ENCODE results near the gene SNAPC4. TPM values are rescaled to one million over a fixed set of nuclear protein-coding genes. Genes with fewer than 3 reads are reported as not detected.

Gene SNAPC4
- total and polyA plus RNA-seq, 9 of the 15 experiments (the other 6 are each of a cell fraction or from before 2014, with no cell fraction given), result 0.21 to 21.8 (median 8.8) TPM

GRCh38 chr9:136400038-136400834 lies at the start of gene SNAPC4 (continued):
- TF ChIP-seq SNIP1 (IDR thresholded peaks at IDR 0.05; ENCODE audit: low read depth) (no peak), CCNT2 (IDR thresholded peaks at IDR 0.05; ENCODE audit: borderline replicate concordance, extremely low read depth, insufficient read length, low read depth, low read length) (peak; percentile 80), GATAD2A (IDR thresholded peaks at IDR 0.05) (no peak), ZNF584 (CRISPR knock-in tag; IDR thresholded peaks at IDR 0.05; ENCODE audit: low read depth) (no peak), SIN3B (IDR thresholded peaks at IDR 0.05; ENCODE audit: low read depth) (peak; percentile 84; the same call in 1 of the 2 replicates), HMG20A (CRISPR knock-in tag; conservative IDR thresholded peaks at IDR 0.05) (no peak), NFXL1 (CRISPR knock-in tag; IDR thresholded peaks at IDR 0.05) (no peak), BDP1 (IDR thresholded peaks at IDR 0.05; ENCODE audit: insufficient read depth, insufficient read length) (no peak), TBP (optimal IDR thresholded peaks at IDR 0.05; ENCODE audit: low read depth, low read length) (peak; percentile 67), ELF2 (CRISPR knock-in tag; IDR thresholded peaks at IDR 0.05) (no peak), ZKSCAN1 (IDR thresholded peaks at IDR 0.05; ENCODE audit: low read depth, low read length) (peak; percentile 44; the same call in 1 of the 2 replicates), ELF1 (tag; IDR thresholded peaks at IDR 0.05) (peak; percentile 65), SNRNP70 (optimal IDR thresholded peaks at IDR 0.05; ENCODE audit: low read depth, low read length) (no peak), E2F1 (CRISPR knock-in tag; IDR thresholded peaks at IDR 0.05) (peak; percentile 85), MYC (IDR thresholded peaks at IDR 0.05; ENCODE audit: low read depth, low read length) (peak; percentile 80), MYC (CRISPR knock-in tag; IDR thresholded peaks at IDR 0.05; ENCODE audit: borderline replicate concordance, low read depth) (no peak), CBX1 (IDR thresholded peaks at IDR 0.05; ENCODE audit: low read depth) (0 out of 2 replicates have a peak, but pooled peaks have one; percentile 47), SMAD2 (IDR thresholded peaks at IDR 0.05; ENCODE audit: low read depth, low read length) (no peak), YY1 (IDR thresholded peaks at IDR 0.05; ENCODE audit: borderline replicate concordance in 1 of 3, control insufficient read depth in 1 of 3, extremely low read depth in 1 of 3, insufficient read depth in 3 of 3, insufficient read length in 1 of 3, insufficient replicate concordance in 2 of 3, low read depth in 1 of 3, low read length in 2 of 3) (peak in 2 of 3 experiments; percentile 55 to 74), EGR1 (conservative IDR thresholded peaks at IDR 0.05) (peak; percentile 55)
- TF ChIP-seq, protein P1, sequence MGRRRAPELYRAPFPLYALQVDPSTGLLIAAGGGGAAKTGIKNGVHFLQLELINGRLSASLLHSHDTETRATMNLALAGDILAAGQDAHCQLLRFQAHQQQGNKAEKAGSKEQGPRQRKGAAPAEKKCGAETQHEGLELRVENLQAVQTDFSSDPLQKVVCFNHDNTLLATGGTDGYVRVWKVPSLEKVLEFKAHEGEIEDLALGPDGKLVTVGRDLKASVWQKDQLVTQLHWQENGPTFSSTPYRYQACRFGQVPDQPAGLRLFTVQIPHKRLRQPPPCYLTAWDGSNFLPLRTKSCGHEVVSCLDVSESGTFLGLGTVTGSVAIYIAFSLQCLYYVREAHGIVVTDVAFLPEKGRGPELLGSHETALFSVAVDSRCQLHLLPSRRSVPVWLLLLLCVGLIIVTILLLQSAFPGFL (CRISPR knock-in tag; IDR thresholded peaks at IDR 0.05), result peak; percentile 72; the same call in 1 of the 2 replicates
- TF ChIP-seq, protein P2, sequence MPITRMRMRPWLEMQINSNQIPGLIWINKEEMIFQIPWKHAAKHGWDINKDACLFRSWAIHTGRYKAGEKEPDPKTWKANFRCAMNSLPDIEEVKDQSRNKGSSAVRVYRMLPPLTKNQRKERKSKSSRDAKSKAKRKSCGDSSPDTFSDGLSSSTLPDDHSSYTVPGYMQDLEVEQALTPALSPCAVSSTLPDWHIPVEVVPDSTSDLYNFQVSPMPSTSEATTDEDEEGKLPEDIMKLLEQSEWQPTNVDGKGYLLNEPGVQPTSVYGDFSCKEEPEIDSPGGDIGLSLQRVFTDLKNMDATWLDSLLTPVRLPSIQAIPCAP (CRISPR knock-in tag; IDR thresholded peaks at IDR 0.05; ENCODE audit: borderline replicate concordance), result no peak
- TF ChIP-seq, protein P3, sequence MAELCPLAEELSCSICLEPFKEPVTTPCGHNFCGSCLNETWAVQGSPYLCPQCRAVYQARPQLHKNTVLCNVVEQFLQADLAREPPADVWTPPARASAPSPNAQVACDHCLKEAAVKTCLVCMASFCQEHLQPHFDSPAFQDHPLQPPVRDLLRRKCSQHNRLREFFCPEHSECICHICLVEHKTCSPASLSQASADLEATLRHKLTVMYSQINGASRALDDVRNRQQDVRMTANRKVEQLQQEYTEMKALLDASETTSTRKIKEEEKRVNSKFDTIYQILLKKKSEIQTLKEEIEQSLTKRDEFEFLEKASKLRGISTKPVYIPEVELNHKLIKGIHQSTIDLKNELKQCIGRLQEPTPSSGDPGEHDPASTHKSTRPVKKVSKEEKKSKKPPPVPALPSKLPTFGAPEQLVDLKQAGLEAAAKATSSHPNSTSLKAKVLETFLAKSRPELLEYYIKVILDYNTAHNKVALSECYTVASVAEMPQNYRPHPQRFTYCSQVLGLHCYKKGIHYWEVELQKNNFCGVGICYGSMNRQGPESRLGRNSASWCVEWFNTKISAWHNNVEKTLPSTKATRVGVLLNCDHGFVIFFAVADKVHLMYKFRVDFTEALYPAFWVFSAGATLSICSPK (IDR thresholded peaks at IDR 0.05; ENCODE audit: borderline replicate concordance), result no peak
